A549 (cell line): ENCODE results near the gene ANO10. TPM values are rescaled to one million over a fixed set of nuclear protein-coding genes. Genes with fewer than 3 reads are reported as not detected.

ENCODE experiments used
- ATAC-seq, 2 experiments: fragments of 200-7000 bp in 1 of 2; fragments of >200 bp in 1 of 2; cut with Nextera tagmentation in 1 of 2; cut with Tn5 transposase in 1 of 2; 3 replicates each; pipeline versions ENCODE4 v1.8.0 to v1.9.1; 2018 to 2020; ENCODE audit warnings: mild to moderate bottlenecking in 1 of 2, moderate library complexity in 1 of 2
- CTCF ChIA-PET: fragments of 300-600 bp; sonication (Branson Sonifier 250); formaldehyde crosslinking; extraction: SDS; loops from one replicate; lab custom pipeline; 2021; ENCODE audit warnings: antibody characterized with exemption, inconsistent platforms; lab: Yijun Ruan, JAX
- POLR2A ChIA-PET: fragments of 350-600 bp; formaldehyde crosslinking; extraction: SDS; loops from one replicate; lab custom pipeline; 2021; ENCODE audit warnings: antibody characterized with exemption, inconsistent platforms; lab: Yijun Ruan, JAX
- DNase-seq, 2 experiments: peaks; one replicate each; pipeline versions ENCODE4 v3.0.0 to v3.0.0-alpha.2; 2011 to 2016; ENCODE audit warnings: low read depth in 1 of 2, low spot score in 1 of 2
- FAIRE-seq: peaks from 2 replicates; lab custom pipeline; 2011; peaks lifted over from hg19 to GRCh38; lab: Jason Lieb, UNC
- H3K27ac ChIP-seq, 2 experiments: fragments of >200 bp; sonication (Bioruptor Twin); formaldehyde crosslinking; 3 replicates each; pipeline ENCODE4 v1.5.1; 2016 to 2017
- H3K4me1 ChIP-seq: fragments of >200 bp; sonication (Bioruptor Twin); formaldehyde crosslinking; 3 replicates; pipeline ENCODE4 v1.6.1; 2016
- H3K4me2 ChIP-seq: fragments of >200 bp; sonication (Bioruptor Twin); formaldehyde crosslinking; 3 replicates; pipeline ENCODE4 v1.6.1; 2016
- H3K4me3 ChIP-seq: fragments of >200 bp; sonication (Bioruptor Twin); formaldehyde crosslinking; 3 replicates; pipeline ENCODE4 v1.5.1; 2016
- H3K9me3 ChIP-seq: fragments of >200 bp; sonication (Bioruptor Twin); formaldehyde crosslinking; 3 replicates; pipeline ENCODE4 v1.6.1; 2016
- CEBPB ChIP-seq, 2 experiments: fragments of >200 bp in 1 of 2; sonication (Bioruptor Twin) in 1 of 2; formaldehyde crosslinking in 1 of 2; IDR thresholded peaks; 2 replicates each; pipeline ENCODE4 v1.6.1; 2012 to 2016
- CHD4 ChIP-seq: fragments of 200-600 bp; sonication (generic); IDR thresholded peaks from 2 replicates; pipeline ENCODE4 v1.6.1; 2016; ENCODE audit warnings: antibody characterized with exemption, mild to moderate bottlenecking, borderline replicate concordance
- EHF ChIP-seq: fragments of 250-450 bp; sonication (Bioruptor Pico); IDR thresholded peaks from 2 replicates; pipeline ENCODE4 v1.5.0; 2020; ENCODE audit warnings: mild to moderate bottlenecking
- EHMT2 ChIP-seq: fragments of 200-600 bp; sonication (generic); IDR thresholded peaks from 2 replicates; pipeline ENCODE4 v1.6.1; 2016; ENCODE audit warnings: antibody characterized with exemption, low read depth, mild to moderate bottlenecking, moderate library complexity
- FOSL2 ChIP-seq, 2 experiments: fragments of 450-650 bp in 1 of 2; fragments of >200 bp in 1 of 2; sonication (Bioruptor Twin) in 1 of 2; formaldehyde crosslinking; IDR thresholded peaks; 2 replicates each; pipeline versions ENCODE4 v1.5.0 to v1.6.1; 2016 to 2020; ENCODE audit warnings: mild to moderate bottlenecking in 1 of 2, moderate library complexity in 1 of 2
- FOXS1 ChIP-seq: fragments of 250-450 bp; sonication (Bioruptor Pico); IDR thresholded peaks from 2 replicates; pipeline ENCODE4 v1.5.0; 2020; ENCODE audit warnings: mild to moderate bottlenecking, moderate library complexity
- HEYL ChIP-seq: fragments of 250-450 bp; sonication (Bioruptor Pico); IDR thresholded peaks from 2 replicates; pipeline ENCODE4 v1.8.0; 2021; ENCODE audit warnings: mild to moderate bottlenecking, moderate library complexity
- HOXA7 ChIP-seq: fragments of 250-450 bp; sonication (Bioruptor Pico); IDR thresholded peaks from 2 replicates; pipeline ENCODE4 v1.5.0; 2020; ENCODE audit warnings: mild to moderate bottlenecking, moderate library complexity
- HOXB13 ChIP-seq: fragments of 250-450 bp; sonication (Bioruptor Pico); IDR thresholded peaks from 2 replicates; pipeline ENCODE4 v1.5.0; 2020; ENCODE audit warnings: low read depth, mild to moderate bottlenecking, moderate library complexity
- HOXB5 ChIP-seq: fragments of 250-450 bp; sonication (Bioruptor Pico); IDR thresholded peaks from 2 replicates; pipeline ENCODE4 v1.5.0; 2020; ENCODE audit warnings: mild to moderate bottlenecking, moderate library complexity
- JUN ChIP-seq, 2 experiments: fragments of >200 bp; sonication (Bioruptor Twin); formaldehyde crosslinking; IDR thresholded peaks; 2 replicates in 1 of 2; 3 replicates in 1 of 2; pipeline ENCODE4 v1.6.1; 2016 to 2017
- JUNB ChIP-seq: fragments of >200 bp; sonication (Bioruptor Twin); formaldehyde crosslinking; IDR thresholded peaks from 2 replicates; pipeline ENCODE4 v1.6.1; 2016
- MAFK ChIP-seq: fragments of 450-650 bp; IDR thresholded peaks from 2 replicates; pipeline ENCODE4 v1.6.1; 2014; ENCODE audit not compliant: partially characterized antibody
- MYC ChIP-seq: IDR thresholded peaks from 2 replicates; pipeline ENCODE4 v1.6.1; 2012; ENCODE audit warnings: mild to moderate bottlenecking, inconsistent platforms, low read length, improper control_type of control experiment, borderline replicate concordance
- PHF8 ChIP-seq: fragments of 200-600 bp; sonication (generic); IDR thresholded peaks from 2 replicates; pipeline ENCODE4 v1.6.1; 2016; ENCODE audit warnings: low read depth, mild to moderate bottlenecking, antibody characterized with exemption, moderate library complexity, borderline replicate concordance
- POLR2A ChIP-seq: IDR thresholded peaks from 2 replicates; pipeline ENCODE4 v1.6.1; 2012; ENCODE audit warnings: mild to moderate bottlenecking, low read length
- SMC3 ChIP-seq: fragments of >200 bp; sonication (Bioruptor Twin); formaldehyde crosslinking; IDR thresholded peaks from 3 replicates; pipeline ENCODE4 v1.6.1; 2018; ENCODE audit warnings: inconsistent platforms
- SREBF2 ChIP-seq: fragments of 450-650 bp; IDR thresholded peaks from 2 replicates; pipeline ENCODE4 v1.6.1; 2014; ENCODE audit warnings: mild to moderate bottlenecking, moderate library complexity
- TFCP2L1 ChIP-seq: fragments of 250-450 bp; sonication (Bioruptor Pico); IDR thresholded peaks from 2 replicates; pipeline ENCODE4 v1.5.0; 2021; ENCODE audit warnings: mild to moderate bottlenecking
- TP53 ChIP-seq: fragments of 250-450 bp; sonication (Bioruptor Pico); IDR thresholded peaks from 2 replicates; pipeline ENCODE4 v1.5.0; 2021; ENCODE audit warnings: mild to moderate bottlenecking, moderate library complexity
- ZFP36 ChIP-seq: fragments of 450-650 bp; IDR thresholded peaks from 2 replicates; pipeline ENCODE4 v1.6.1; 2014; ENCODE audit warnings: borderline replicate concordance; ENCODE audit not compliant: partially characterized antibody
- ZNF302 ChIP-seq: fragments of 250-450 bp; sonication (Bioruptor Pico); IDR thresholded peaks from 2 replicates; pipeline ENCODE4 v1.9.0; 2021; ENCODE audit warnings: inconsistent platforms, mild to moderate bottlenecking, moderate library complexity
- WGBS: methylation state at CpG from one replicate; pipeline ENCODE4 v1.1.6; 2017; ENCODE audit errors: missing lambda C conversion rate; 5-methylcytosine and 5-hydroxymethylcytosine counted together
- polyA plus RNA-seq, 4 experiments: library from polyadenylated mRNA; depleted of rRNA in 3 of 4; stranded (reverse); fragments of >200 nt; fragmentation: RNase III in 1 of 4; extraction: RNeasy Plus Mini Kit Qiagen cat#74134 plus additional on column Dnase treatment in 1 of 4; gene quantifications; 2 replicates in 3 of 4; 3 replicates in 1 of 4; pipeline ENCODE4 v1.2.3, GENCODE V29; 2011 to 2017
- TF ChIP-seq, protein P1 (sequence below): IDR thresholded peaks from 2 replicates; pipeline ENCODE4 v1.6.1; 2012
- TF ChIP-seq, protein P2 (sequence below): fragments of >200 bp; sonication (Bioruptor Twin); formaldehyde crosslinking; IDR thresholded peaks from 3 replicates; pipeline ENCODE4 v1.5.1; 2016
- TF ChIP-seq, protein P3 (sequence below): fragments of >200 bp; sonication (Bioruptor Twin); formaldehyde crosslinking; IDR thresholded peaks from 3 replicates; pipeline ENCODE4 v1.6.1; 2016
- TF ChIP-seq, protein P4 (sequence below): IDR thresholded peaks from 2 replicates; pipeline ENCODE4 v1.6.1; 2012; ENCODE audit warnings: low read depth, borderline replicate concordance
- TF ChIP-seq, protein P5 (sequence below): IDR thresholded peaks from 2 replicates; pipeline ENCODE4 v1.6.1; 2012
- TF ChIP-seq, protein P6 (sequence below): fragments of 250-450 bp; sonication (Bioruptor Pico); IDR thresholded peaks from 2 replicates; pipeline ENCODE4 v1.5.0; 2021; ENCODE audit warnings: mild to moderate bottlenecking, moderate library complexity, borderline replicate concordance

ANO10 gene
- polyA plus RNA-seq, 2 of the 4 experiments (the other 2 are of a cell fraction), result 20.0 to 22.8 TPM

DNA sequence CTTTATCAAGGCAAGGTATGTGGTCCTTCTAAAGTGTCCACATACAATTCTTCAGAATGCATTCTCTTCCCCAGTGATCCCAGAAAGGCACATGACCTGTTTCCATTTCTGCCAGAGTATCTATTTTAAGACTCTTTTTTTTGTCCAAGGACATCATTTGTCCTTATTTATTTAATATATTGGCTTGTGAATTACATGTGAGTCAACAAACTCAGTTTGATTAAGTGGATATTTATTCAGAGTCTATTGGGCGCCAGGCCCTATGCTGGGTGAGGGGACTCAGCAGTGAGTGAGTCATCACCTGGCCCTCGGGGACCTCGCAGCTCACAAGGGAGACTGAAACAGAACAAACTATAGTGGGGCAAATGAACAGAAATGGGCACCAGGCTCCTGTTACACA, 198.7 kb downstream of the ANO10 start:
- no peaks in the 10 kb centered on the region for H3K9me3 ChIP-seq
- 50% methylated on average over 3 of the region's 3 CpGs for WGBS
- no peak for TF ChIP-seq HOXA7
- TF ChIP-seq SREBF2, result no peak
- TF ChIP-seq, protein P1, sequence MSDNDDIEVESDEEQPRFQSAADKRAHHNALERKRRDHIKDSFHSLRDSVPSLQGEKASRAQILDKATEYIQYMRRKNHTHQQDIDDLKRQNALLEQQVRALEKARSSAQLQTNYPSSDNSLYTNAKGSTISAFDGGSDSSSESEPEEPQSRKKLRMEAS, result no peak
- no peak for TF ChIP-seq EHMT2
- TF ChIP-seq HOXB5 (CRISPR knock-in tag), result no peak
- no peak for TF ChIP-seq CHD4
- TF ChIP-seq CEBPB (IDR thresholded peaks at IDR 0.05), result no peak
- TF ChIP-seq PHF8, result no peak
- TF ChIP-seq FOSL2 (IDR thresholded peaks at IDR 0.05), result no peak
- no peak for TF ChIP-seq FOSL2 (CRISPR knock-in tag; IDR thresholded peaks at IDR 0.05)
- no peak for TF ChIP-seq EHF (CRISPR knock-in tag)
- TF ChIP-seq, protein P2, sequence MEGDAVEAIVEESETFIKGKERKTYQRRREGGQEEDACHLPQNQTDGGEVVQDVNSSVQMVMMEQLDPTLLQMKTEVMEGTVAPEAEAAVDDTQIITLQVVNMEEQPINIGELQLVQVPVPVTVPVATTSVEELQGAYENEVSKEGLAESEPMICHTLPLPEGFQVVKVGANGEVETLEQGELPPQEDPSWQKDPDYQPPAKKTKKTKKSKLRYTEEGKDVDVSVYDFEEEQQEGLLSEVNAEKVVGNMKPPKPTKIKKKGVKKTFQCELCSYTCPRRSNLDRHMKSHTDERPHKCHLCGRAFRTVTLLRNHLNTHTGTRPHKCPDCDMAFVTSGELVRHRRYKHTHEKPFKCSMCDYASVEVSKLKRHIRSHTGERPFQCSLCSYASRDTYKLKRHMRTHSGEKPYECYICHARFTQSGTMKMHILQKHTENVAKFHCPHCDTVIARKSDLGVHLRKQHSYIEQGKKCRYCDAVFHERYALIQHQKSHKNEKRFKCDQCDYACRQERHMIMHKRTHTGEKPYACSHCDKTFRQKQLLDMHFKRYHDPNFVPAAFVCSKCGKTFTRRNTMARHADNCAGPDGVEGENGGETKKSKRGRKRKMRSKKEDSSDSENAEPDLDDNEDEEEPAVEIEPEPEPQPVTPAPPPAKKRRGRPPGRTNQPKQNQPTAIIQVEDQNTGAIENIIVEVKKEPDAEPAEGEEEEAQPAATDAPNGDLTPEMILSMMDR, result no peak
- TF ChIP-seq, protein P3, sequence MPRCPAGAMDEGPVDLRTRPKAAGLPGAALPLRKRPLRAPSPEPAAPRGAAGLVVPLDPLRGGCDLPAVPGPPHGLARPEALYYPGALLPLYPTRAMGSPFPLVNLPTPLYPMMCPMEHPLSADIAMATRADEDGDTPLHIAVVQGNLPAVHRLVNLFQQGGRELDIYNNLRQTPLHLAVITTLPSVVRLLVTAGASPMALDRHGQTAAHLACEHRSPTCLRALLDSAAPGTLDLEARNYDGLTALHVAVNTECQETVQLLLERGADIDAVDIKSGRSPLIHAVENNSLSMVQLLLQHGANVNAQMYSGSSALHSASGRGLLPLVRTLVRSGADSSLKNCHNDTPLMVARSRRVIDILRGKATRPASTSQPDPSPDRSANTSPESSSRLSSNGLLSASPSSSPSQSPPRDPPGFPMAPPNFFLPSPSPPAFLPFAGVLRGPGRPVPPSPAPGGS, result no peak
- TF ChIP-seq ZNF302 (CRISPR knock-in tag), result no peak
- TF ChIP-seq HEYL (CRISPR knock-in tag), result no peak
- no peak for TF ChIP-seq SMC3
- TF ChIP-seq, all 56 proteins: peak for 0
- Histone ChIP-seq H3K4me2 (no peak overlapping the region), H3K4me3 (no peak overlapping the region), H3K4me1 (no peaks in the 10 kb centered on the region), H3K27ac (no peak overlapping the region)
- ATAC-seq (no peak), DNase-seq (no peak), FAIRE-seq (no peak)
- ChIA-PET POLR2A (no interaction called here), CTCF (no interaction called here)

- no peaks in the 10 kb centered on the region for H3K4me1 ChIP-seq
- DNase-seq, result no peak
- H3K9me3 ChIP-seq, result no peaks in the 10 kb centered on the region
- no peak overlapping the region for H3K27ac ChIP-seq
- H3K4me2 ChIP-seq, result no peak overlapping the region
- CTCF ChIA-PET, result interaction anchor here (1.7 kb wide), 1 partner anchor 20 kb away, joined by 5 read pairs; no protein-coding TSS in a partner anchor
- POLR2A ChIA-PET, result no interaction called here
- no peak for ATAC-seq
- no peak for FAIRE-seq
- WGBS, result 84% methylated on average over 8 of the region's 8 CpGs
- H3K4me3 ChIP-seq, result no peak overlapping the region
- TF ChIP-seq, protein P4, sequence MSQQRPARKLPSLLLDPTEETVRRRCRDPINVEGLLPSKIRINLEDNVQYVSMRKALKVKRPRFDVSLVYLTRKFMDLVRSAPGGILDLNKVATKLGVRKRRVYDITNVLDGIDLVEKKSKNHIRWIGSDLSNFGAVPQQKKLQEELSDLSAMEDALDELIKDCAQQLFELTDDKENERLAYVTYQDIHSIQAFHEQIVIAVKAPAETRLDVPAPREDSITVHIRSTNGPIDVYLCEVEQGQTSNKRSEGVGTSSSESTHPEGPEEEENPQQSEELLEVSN, result no peak
- TF ChIP-seq HOXB5 (CRISPR knock-in tag), result no peak
- no peak for TF ChIP-seq FOXS1 (CRISPR knock-in tag)
- TF ChIP-seq JUNB, result no peak
- no peak for TF ChIP-seq JUN (IDR thresholded peaks at IDR 0.05)
- TF ChIP-seq, protein P5, sequence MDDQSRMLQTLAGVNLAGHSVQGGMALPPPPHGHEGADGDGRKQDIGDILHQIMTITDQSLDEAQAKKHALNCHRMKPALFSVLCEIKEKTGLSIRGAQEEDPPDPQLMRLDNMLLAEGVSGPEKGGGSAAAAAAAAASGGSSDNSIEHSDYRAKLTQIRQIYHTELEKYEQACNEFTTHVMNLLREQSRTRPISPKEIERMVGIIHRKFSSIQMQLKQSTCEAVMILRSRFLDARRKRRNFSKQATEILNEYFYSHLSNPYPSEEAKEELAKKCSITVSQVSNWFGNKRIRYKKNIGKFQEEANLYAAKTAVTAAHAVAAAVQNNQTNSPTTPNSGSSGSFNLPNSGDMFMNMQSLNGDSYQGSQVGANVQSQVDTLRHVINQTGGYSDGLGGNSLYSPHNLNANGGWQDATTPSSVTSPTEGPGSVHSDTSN, result no peak
- no peak for TF ChIP-seq HEYL (CRISPR knock-in tag)
- TF ChIP-seq MYC, result no peak
- TF ChIP-seq MAFK, result no peak
- TF ChIP-seq ZNF302 (CRISPR knock-in tag), result no peak
- no peak for TF ChIP-seq TFCP2L1 (CRISPR knock-in tag)
- no peak for TF ChIP-seq HOXA7
- TF ChIP-seq ZFP36, result no peak
- no peak for TF ChIP-seq TP53 (CRISPR knock-in tag)
- no peak for TF ChIP-seq FOSL2 (IDR thresholded peaks at IDR 0.05)
- TF ChIP-seq FOSL2 (CRISPR knock-in tag; IDR thresholded peaks at IDR 0.05), result no peak
- no peak for TF ChIP-seq HOXB13
- TF ChIP-seq, protein P6, sequence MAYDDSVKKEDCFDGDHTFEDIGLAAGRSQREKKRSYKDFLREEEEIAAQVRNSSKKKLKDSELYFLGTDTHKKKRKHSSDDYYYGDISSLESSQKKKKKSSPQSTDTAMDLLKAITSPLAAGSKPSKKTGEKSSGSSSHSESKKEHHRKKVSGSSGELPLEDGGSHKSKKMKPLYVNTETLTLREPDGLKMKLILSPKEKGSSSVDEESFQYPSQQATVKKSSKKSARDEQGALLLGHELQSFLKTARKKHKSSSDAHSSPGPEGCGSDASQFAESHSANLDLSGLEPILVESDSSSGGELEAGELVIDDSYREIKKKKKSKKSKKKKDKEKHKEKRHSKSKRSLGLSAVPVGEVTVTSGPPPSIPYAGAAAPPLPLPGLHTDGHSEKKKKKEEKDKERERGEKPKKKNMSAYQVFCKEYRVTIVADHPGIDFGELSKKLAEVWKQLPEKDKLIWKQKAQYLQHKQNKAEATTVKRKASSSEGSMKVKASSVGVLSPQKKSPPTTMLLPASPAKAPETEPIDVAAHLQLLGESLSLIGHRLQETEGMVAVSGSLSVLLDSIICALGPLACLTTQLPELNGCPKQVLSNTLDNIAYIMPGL (CRISPR knock-in tag), result no peak
- no peak for TF ChIP-seq POLR2A
These were observed 203.1 kb downstream of the ANO10 start for GRCh38 chr3:43418601-43419272.
